Measurements from ENCODE around the gene CX3CL1. TPM values are rescaled to one million over a fixed set of nuclear protein-coding genes. Genes with fewer than 3 reads are reported as not detected.

CX3CL1 gene
- total and polyA plus RNA-seq, 2 of the 13 experiments (the other 11 are each of a cell fraction or from before 2014, with no cell fraction given) = 57.3 to 60.8 TPM

DNA sequence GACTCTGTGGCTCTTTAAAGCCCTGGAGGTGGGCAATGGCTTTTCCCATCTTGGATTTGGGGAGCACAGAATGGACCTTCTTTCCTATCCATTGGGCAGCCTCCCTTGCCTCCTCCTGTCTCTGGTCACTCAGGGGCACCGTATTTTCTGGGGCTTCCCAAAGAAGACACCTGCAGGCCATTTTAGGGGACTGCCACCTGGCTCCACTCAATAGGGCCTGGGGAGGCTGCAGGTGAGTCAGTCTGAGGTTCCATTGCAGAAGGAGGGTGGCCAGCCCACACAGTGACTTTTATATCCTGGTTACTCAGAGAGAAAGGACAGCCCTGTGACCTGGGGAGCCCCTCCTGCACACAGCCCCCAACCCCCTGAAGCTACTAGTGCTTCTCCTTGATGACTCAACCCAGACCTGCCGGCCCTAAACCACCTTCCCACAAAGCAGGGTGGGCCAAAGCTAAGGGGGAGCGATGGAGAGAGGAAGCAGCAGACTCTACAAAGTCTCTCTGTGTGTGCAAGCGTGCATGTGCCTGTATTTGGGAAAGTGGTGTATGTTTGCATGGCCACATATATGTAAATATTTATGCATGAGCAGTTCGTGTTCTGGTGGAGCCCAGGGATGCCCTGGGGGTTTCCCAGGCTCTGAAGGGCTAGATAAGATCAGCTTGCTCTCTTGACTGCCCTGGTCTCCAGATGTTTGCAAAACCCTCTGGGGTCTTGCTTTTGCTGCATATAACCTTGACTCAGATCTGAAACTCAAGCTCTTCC, 5.0 kb downstream of the CX3CL1 start (continued):
- TF ChIP-seq, protein P1, sequence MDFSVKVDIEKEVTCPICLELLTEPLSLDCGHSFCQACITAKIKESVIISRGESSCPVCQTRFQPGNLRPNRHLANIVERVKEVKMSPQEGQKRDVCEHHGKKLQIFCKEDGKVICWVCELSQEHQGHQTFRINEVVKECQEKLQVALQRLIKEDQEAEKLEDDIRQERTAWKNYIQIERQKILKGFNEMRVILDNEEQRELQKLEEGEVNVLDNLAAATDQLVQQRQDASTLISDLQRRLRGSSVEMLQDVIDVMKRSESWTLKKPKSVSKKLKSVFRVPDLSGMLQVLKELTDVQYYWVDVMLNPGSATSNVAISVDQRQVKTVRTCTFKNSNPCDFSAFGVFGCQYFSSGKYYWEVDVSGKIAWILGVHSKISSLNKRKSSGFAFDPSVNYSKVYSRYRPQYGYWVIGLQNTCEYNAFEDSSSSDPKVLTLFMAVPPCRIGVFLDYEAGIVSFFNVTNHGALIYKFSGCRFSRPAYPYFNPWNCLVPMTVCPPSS (IDR thresholded peaks at IDR 0.05) = no peak
- TF ChIP-seq RFXAP (CRISPR knock-in tag; IDR thresholded peaks at IDR 0.05; ENCODE audit: borderline replicate concordance) (no peak), U2AF2 (IDR thresholded peaks at IDR 0.05; ENCODE audit: low read depth, low read length) (no peak), ZFP41 (CRISPR knock-in tag; IDR thresholded peaks at IDR 0.05; ENCODE audit: borderline replicate concordance) (no peak), NONO (IDR thresholded peaks at IDR 0.05) (no peak), NONO (CRISPR knock-in tag; conservative IDR thresholded peaks at IDR 0.05) (no peak), SALL1 (CRISPR knock-in tag; IDR thresholded peaks at IDR 0.05) (peak; percentile 73), GABPB1 (CRISPR knock-in tag; IDR thresholded peaks at IDR 0.05) (no peak), ZNF232 (CRISPR knock-in tag; IDR thresholded peaks at IDR 0.05; ENCODE audit: borderline replicate concordance) (no peak; the same call in 1 of the 2 replicates), DNMT1 (CRISPR knock-in tag; IDR thresholded peaks at IDR 0.05) (no peak), ZSCAN25 (CRISPR knock-in tag; IDR thresholded peaks at IDR 0.05) (0 out of 2 replicates have a peak, but pooled peaks have one; percentile 23), TAF1 (CRISPR knock-in tag; IDR thresholded peaks at IDR 0.05) (no peak), ZNF430 (CRISPR knock-in tag; IDR thresholded peaks at IDR 0.05) (peak; percentile 59; the same call in 1 of the 2 replicates), SRY (CRISPR knock-in tag; IDR thresholded peaks at IDR 0.05) (no peak), NR1H2 (CRISPR knock-in tag; IDR thresholded peaks at IDR 0.05; ENCODE audit: borderline replicate concordance, low read depth) (no peak), ZSCAN29 (CRISPR knock-in tag; conservative IDR thresholded peaks at IDR 0.05) (no peak), PRPF4 (IDR thresholded peaks at IDR 0.05; ENCODE audit: low read depth, low read length, poor library complexity, severe bottlenecking) (no peak), PTBP1 (IDR thresholded peaks at IDR 0.05; ENCODE audit: low read depth, low read length, poor library complexity, severe bottlenecking) (no peak), ERF (CRISPR knock-in tag; IDR thresholded peaks at IDR 0.05) (no peak), KAT8 (CRISPR knock-in tag; IDR thresholded peaks at IDR 0.05) (no peak), ISX (CRISPR knock-in tag; conservative IDR thresholded peaks at IDR 0.05) (no peak), KLF15 (CRISPR knock-in tag; IDR thresholded peaks at IDR 0.05; ENCODE audit: borderline replicate concordance) (no peak), MXD4 (CRISPR knock-in tag; IDR thresholded peaks at IDR 0.05) (no peak), THAP11 (CRISPR knock-in tag; IDR thresholded peaks at IDR 0.05) (no peak), ARNT (IDR thresholded peaks at IDR 0.05) (no peak), FOXK1 (CRISPR knock-in tag; IDR thresholded peaks at IDR 0.05; ENCODE audit: borderline replicate concordance, low read depth) (no peak)
- TF ChIP-seq, protein P2, sequence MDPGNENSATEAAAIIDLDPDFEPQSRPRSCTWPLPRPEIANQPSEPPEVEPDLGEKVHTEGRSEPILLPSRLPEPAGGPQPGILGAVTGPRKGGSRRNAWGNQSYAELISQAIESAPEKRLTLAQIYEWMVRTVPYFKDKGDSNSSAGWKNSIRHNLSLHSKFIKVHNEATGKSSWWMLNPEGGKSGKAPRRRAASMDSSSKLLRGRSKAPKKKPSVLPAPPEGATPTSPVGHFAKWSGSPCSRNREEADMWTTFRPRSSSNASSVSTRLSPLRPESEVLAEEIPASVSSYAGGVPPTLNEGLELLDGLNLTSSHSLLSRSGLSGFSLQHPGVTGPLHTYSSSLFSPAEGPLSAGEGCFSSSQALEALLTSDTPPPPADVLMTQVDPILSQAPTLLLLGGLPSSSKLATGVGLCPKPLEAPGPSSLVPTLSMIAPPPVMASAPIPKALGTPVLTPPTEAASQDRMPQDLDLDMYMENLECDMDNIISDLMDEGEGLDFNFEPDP (CRISPR knock-in tag; conservative IDR thresholded peaks at IDR 0.05) = no peak
- TF ChIP-seq, protein P3, sequence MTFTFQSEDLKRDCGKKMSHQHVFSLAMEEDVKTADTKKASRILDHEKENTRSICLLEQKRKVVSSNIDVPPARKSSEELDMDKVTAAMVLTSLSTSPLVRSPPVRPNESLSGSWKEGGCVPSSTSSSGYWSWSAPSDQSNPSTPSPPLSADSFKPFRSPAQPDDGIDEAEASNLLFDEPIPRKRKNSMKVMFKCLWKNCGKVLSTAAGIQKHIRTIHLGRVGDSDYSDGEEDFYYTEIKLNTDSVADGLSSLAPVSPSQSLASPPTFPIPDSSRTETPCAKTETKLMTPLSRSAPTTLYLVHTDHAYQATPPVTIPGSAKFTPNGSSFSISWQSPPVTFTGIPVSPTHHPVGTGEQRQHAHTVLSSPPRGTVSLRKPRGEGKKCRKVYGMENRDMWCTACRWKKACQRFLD (CRISPR knock-in tag; IDR thresholded peaks at IDR 0.05; ENCODE audit: borderline replicate concordance) = no peak

Data from HepG2 (cell line).